Adrenal gland (tissue), 12 donors: ENCODE measurements around the gene ZNF236. TPM values are rescaled to one million over a fixed set of nuclear protein-coding genes. Genes with fewer than 3 reads are reported as not detected.

Experiments used
- DNase-seq, 7 donors: peaks; one replicate each; pipeline ENCODE4 v3.0.0-alpha.2; 2019 to 2020
- H3K27ac ChIP-seq, 5 donors: fragments of 200-600 bp; sonication (generic) in 4 of 5; 1 replicate in 3 of 5; 2 replicates in 2 of 5; pipeline versions ENCODE4 v1.5.1 to v1.8.0; 2016 to 2020; ENCODE audit warnings: mild to moderate bottlenecking in 1 of 5
- H3K27me3 ChIP-seq: fragments of 200-600 bp; 2 replicates; pipeline ENCODE4 v1.8.0; 2021
- H3K36me3 ChIP-seq, 2 donors: fragments of 200-600 bp; replicated peaks in 1 of 2; 1 replicate in 1 of 2; 2 replicates in 1 of 2; pipeline versions ENCODE4 v1.5.1 to v1.8.0; 2018 to 2022
- H3K4me1 ChIP-seq, 2 donors: fragments of 200-600 bp; replicated peaks in 1 of 2; 1 replicate in 1 of 2; 2 replicates in 1 of 2; pipeline versions ENCODE4 v1.5.1 to v1.8.0; 2018 to 2021
- H3K4me3 ChIP-seq, 4 donors: fragments of 200-600 bp; sonication (generic) in 3 of 4; one replicate each; pipeline ENCODE4 v1.5.1; 2016 to 2018
- H3K9me3 ChIP-seq, 3 donors: fragments of 200-600 bp; sonication (generic) in 1 of 3; replicated peaks in 1 of 3; 1 replicate in 2 of 3; 2 replicates in 1 of 3; pipeline versions ENCODE4 v1.5.1 to v1.8.0; 2016 to 2021
- CTCF ChIP-seq, 6 experiments: fragments of 450-650 bp in 4 of 6; fragments of 200-600 bp in 2 of 6; sonication (generic) in 1 of 6; IDR thresholded peaks; 1 replicate in 5 of 6; 2 replicates in 1 of 6; pipeline versions ENCODE4 v1.5.1 to v1.8.0; 2016 to 2021; ENCODE audit warnings: antibody characterized with exemption in 6 of 6, mild to moderate bottlenecking in 2 of 6, moderate library complexity in 1 of 6
- POLR2A ChIP-seq, 2 donors: fragments of 450-650 bp; IDR thresholded peaks; one replicate each; pipeline ENCODE4 v1.6.1; 2017; ENCODE audit warnings: antibody characterized with exemption in 2 of 2, mild to moderate bottlenecking in 2 of 2, moderate library complexity in 1 of 2
- WGBS, 4 donors: extraction: QIAGEN DNeasy Blood & Tissue Kit in 2 of 4; methylation state at CpG; one replicate each; pipeline versions ENCODE4 v1.1.5 to v1.1.7; 2013 to 2017; 5-methylcytosine and 5-hydroxymethylcytosine counted together
- intact Hi-C, 2 donors: fragments of 100-400 bp; cut with DNase I; formaldehyde crosslinking; loops; one replicate each; pipeline versions ENCODE4 v1.14.1 to v1.15.0; 2022 to 2023
- polyA plus RNA-seq, 3 donors: library from polyadenylated mRNA; stranded (reverse); fragments of 200-250 nt in 2 of 3; fragments of 350-450 nt in 1 of 3; fragmentation: Illumina TruSeq in 1 of 3; extraction: RNeasy Lipid Tissue Mini Kit (QIAGEN cat#74804) in 1 of 3; gene quantifications; one replicate each; pipeline ENCODE4 v1.2.3, GENCODE V29; 2013 to 2014
- total RNA-seq, 9 donors: library from RNA; depleted of rRNA in 4 of 9; stranded (reverse); fragments of >200 nt in 4 of 9; fragments of 120-200 nt in 1 of 9; fragmentation: NEBNext Ultra II Directional in 1 of 9; extraction: Animal tissue kit (Norgen Biotek cat#: 25700) in 1 of 9; gene quantifications; one replicate each; pipeline versions ENCODE4 v1.1.0 to v1.2.4, GENCODE V29; 2013 to 2023
- donor health status: healthy with polysubstance abuse.
- donor health status: Bipolar disorder and iron deficiency.
- donor health status: DM: yes; HTN: yes; CAD: no.
- donor health status: DM: no; HTN: no; CAD: no.
- donor health status: DM: no; HTN: no; CAD: no.
- donor health status: DM: yes; HTN: yes; CAD: no.

The ZNF236 gene
- total and polyA plus RNA-seq, 12 donors = 2.7 to 35.2 (median 8.1) TPM

GRCh38 chr18:76908277-76908676 lies 85.9 kb downstream of the ZNF236 start:
- Histone ChIP-seq H3K4me3 (no peak overlapping the region), H3K27ac (no peak overlapping the region), H3K27me3 (no peaks in the 10 kb centered on the region), H3K4me1 (no peaks in the 10 kb centered on the region), H3K9me3 (no peaks in the 10 kb centered on the region), H3K36me3 (peaks cover 0 to 42% of the 10 kb centered on the region in 2 donors)
- WGBS, 4 donors = 96 to 98% (median 96%) methylated on average over 10 of the region's 10 CpGs
- TF ChIP-seq CTCF (IDR thresholded peaks at IDR 0.05) (no peak), POLR2A (IDR thresholded peaks at IDR 0.05) (no peak)
- no peak for DNase-seq
- intact Hi-C loops = no loop called here

GRCh38 chr18:76909439-76909838 lies 87.1 kb downstream of the ZNF236 start:
- DNase-seq = no peak
- no peaks in the 10 kb centered on the region for H3K4me1 ChIP-seq
- H3K36me3 ChIP-seq = peaks cover 0 to 53% of the 10 kb centered on the region in 2 donors
- no peaks in the 10 kb centered on the region for H3K9me3 ChIP-seq
- H3K27ac ChIP-seq = no peak overlapping the region
- intact Hi-C loops = no loop called here
- no peaks in the 10 kb centered on the region for H3K27me3 ChIP-seq
- 86 to 88% (median 86%) methylated on average over 4 of the region's 4 CpGs for WGBS, 4 donors
- TF ChIP-seq POLR2A (IDR thresholded peaks at IDR 0.05) = no peak
- no peak for TF ChIP-seq CTCF (IDR thresholded peaks at IDR 0.05)
- H3K4me3 ChIP-seq = no peak overlapping the region

- Histone ChIP-seq H3K36me3 (peaks cover 0 to 60% of the 10 kb centered on the region in 2 donors), H3K27ac (no peak overlapping the region), H3K27me3 (no peaks in the 10 kb centered on the region), H3K9me3 (no peaks in the 10 kb centered on the region), H3K4me3 (no peak overlapping the region), H3K4me1 (no peaks in the 10 kb centered on the region)
- intact Hi-C loops = no loop called here
- 92 to 94% (median 93%) methylated on average over 7 of the region's 7 CpGs for WGBS, 4 donors
- TF ChIP-seq POLR2A (IDR thresholded peaks at IDR 0.05) (no peak), CTCF (IDR thresholded peaks at IDR 0.05) (no peak)
- DNase-seq = no peak
These were observed 89.1 kb downstream of the ZNF236 start for GRCh38 chr18:76911440-76911839.

- H3K4me1 ChIP-seq = no peaks in the 10 kb centered on the region
- no peak overlapping the region for H3K27ac ChIP-seq
- no peaks in the 10 kb centered on the region for H3K9me3 ChIP-seq
- DNase-seq = no peak
- H3K36me3 ChIP-seq = peaks cover 0 to 75% of the 10 kb centered on the region in 2 donors
- 94 to 98% (median 96%) methylated on average over 7 of the region's 7 CpGs for WGBS, 4 donors
- intact Hi-C loops = no loop called here
- TF ChIP-seq CTCF (IDR thresholded peaks at IDR 0.05) (no peak), POLR2A (IDR thresholded peaks at IDR 0.05) (no peak)
- H3K4me3 ChIP-seq = no peak overlapping the region
- no peaks in the 10 kb centered on the region for H3K27me3 ChIP-seq
These were observed 91.2 kb downstream of the ZNF236 start for GRCh38 chr18:76913583-76913982.
